ENCODE measurements around the gene DRC1. TPM values are rescaled to one million over a fixed set of nuclear protein-coding genes. Genes with fewer than 3 reads are reported as not detected.

The DRC1 gene
- total RNA-seq, 1 donor, result not detected

DNA sequence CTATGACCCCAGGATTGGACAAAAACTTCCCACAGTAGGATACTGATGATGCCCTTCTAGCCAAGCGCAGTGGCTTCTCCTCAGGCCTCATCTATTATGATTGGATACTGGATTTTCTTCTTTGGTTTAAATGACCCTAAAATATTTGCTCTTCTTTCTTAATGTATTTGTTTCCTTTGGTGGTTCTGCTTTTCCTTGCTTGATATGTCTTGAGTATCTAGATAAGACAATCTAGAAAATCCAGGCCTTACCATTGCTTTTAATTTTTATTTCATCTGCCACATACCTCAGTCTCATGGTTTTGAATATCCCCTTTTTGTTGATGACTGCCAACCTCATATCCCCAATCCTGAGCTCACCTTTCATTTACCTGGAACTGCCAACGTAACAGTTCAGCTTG is 40.6 kb downstream of the DRC1 start:
- DNase-seq (ENCODE audit: low read depth in 2 of 3, low spot score in 2 of 3), result peak in 1 of 3 donors; percentile 41

DNA sequence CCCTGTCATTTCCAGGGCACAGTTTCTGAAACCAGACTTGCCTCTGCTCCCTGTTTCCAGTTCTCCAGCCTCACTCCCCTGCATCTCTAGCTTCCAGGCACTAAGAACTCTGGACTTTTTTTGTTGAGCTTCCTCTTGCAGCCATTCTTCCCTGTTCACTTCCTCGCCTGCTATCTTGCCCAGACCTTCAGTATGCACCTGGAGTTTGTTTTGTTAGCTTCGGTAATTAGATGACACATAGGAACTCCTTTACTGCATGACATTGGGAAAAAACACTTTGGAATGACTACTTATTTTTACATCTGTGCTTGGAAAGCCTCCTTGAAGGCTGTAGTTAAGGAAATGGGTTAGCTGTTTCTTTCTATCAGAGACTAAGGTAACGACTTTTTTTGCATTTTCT is 41.0 kb downstream of the DRC1 start:
- no peak for DNase-seq (ENCODE audit: low read depth in 2 of 3, low spot score in 2 of 3)

DNA sequence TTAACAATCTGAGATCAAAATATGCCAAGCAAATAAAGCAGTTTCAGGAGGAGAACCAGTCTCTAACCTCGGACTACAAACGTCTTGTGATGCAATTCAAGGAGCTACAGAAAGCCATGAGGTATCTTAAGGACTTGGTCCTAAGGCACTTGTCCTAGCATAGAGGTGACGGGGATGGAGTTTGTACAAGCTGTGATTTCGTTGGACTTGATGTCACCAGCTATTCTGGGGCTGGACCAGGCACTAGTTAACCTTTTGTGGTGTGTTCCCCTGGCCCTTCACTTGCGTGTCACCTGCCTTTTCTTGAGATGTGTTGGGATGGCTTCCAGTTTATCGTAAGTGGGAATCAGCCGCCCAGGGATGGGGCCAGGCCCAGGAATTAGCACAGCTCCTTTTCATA is 42.5 kb downstream of the DRC1 start:
- DNase-seq (ENCODE audit: low read depth in 2 of 3, low spot score in 2 of 3), result no peak

DNA sequence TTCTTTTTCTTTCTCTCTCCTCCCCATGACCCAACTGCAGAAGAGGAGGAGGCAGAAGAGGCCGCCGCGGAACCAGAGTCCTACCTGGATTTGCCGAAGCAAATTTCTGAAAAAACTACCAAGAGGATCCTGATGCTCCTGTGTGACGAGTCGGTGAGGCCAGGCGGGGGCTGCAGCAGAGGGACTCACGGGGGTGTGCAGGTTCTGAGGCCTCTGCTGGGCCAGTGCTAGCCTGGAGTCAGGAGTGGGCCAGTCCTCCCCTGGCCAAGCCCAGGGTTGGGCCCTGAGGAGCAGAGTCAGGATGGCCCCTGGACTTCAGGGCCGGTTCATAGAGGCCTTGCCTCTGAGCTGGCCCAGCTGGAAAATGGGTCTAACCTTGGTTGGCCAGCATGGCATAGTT is 46.9 kb downstream of the DRC1 start:
- DNase-seq (ENCODE audit: low read depth in 2 of 3, low spot score in 2 of 3), result no peak

DNA sequence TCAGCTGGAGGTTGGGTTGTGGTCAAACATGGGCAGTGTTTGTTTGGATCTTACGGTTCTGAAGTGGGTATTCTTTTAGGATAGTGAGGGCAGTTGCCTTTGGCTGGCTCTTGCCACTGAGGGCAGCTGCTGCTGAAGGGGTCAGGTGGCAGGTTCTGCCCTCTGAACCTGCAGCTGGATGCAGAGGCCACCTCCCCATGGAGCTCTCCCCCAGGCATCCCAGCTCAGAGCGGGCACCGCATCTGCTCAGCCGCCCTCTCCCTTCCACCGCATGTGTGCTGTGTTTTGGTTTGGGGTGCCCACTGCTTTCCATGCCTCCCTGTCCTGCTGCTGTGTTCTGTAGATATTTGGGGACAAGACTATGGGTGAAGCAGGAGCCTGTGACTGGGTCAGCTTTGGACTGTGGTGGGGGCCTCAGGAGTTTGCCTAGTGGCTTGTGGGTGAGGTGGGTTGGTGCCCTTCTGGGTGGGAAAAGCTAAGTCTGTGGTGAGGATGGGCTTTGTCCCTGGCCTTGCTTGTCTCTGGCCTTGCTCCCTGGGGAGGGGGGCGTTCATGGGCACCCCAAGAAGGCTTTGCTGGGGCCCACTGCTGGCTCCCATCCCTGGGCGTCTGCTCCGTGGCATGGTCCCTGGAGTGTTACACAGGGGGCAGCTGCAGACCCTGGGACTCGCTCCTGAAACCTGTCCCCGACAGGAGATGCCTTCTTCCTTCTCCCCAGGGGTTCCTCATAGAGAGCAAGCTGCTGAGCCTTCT is 47.7 kb downstream of the DRC1 start:
- DNase-seq (ENCODE audit: low read depth in 2 of 3, low spot score in 2 of 3), result no peak

DNA sequence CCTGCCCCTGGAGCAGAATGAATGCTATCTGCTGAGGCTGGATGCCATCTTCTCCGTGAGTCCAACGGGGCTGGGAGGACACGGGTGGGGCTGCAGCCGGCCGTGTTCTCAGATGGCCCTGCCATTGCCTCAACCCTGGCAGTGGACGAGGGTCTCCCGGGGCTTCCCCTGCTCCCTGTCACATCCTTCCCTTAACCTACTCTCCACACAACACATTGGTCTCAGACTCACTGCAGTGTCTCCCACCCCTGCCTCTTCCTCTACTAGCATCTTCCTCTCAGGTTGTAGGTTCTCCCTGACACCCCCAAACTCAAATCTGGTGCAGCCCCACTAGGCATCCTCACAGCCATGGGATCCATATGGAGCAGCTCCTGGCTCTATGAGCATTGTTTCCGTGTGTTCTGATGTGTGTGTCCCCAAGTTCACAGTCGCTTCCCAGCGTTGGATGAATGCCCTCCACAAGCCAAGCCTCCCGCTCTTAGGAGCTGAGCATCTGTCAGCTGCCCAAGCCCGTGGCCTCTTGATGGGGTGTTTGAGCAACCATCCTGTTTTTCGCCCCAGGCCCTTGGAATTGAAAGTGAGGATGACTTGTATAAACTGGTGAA is 48.4 kb downstream of the DRC1 start:
- DNase-seq (ENCODE audit: low read depth in 2 of 3, low spot score in 2 of 3), result no peak

DNA sequence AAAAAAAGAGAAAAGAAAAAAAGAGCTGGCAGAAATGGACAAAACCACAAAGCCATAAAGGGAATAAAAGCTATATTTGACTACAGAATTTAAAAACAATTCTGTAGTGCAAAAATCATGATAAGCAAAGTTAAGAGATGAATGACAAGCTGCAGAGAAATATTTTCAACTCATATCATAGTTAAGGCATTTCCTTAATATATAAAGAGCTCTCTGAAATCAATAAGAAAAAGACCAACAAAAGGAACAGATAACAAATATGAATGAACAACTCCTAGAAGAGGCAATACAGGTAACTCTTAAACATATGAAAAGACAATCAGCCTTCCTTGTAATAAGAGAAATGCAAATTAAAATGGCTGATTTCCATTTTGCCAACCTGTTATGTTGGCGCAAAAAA is 50.0 kb downstream of the DRC1 start:
- no peak for DNase-seq (ENCODE audit: low read depth in 2 of 3, low spot score in 2 of 3)

DNA sequence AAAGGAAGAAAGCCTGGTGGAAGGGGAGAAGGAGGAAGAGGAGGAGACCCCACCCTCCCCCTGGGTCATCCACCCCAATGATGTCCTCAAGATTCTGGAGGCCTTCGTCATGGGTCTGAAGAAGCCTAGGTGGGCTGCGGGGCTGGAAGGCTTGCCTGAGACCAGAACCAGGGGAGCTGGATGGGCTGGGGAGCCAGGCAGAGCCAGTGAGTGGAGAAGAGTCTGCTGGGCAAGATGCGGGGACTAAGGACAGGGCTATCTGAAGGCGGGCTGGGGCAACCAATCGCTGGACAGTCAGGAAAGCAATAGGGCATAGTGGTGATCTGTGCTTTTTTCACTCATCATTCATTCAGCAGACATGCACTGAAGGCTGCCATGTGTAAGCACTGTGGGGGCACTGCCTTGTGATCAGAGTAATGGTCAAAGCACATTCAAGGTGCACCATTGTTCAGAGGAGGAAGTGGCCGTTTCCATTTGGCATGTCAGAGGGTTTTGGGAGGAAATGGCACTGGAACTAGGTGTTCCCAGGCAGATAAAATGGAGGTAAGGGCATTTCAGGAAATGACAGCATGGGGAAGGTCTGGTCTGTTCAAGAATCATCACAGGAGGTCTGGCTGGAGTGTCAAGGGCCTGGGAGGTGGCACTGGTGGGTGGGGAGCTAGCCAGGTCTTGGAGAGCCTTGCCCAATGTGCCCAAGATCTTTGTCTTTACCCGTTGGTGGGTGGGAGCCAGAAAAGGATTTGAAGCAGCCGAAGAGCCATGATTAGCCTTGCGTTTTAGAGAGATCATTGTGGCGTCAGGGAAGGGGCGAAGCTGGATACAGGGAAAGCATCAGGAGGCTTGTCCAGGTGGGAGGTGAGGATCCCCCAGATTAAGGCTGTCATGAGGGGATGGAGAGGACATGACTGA is 52.0 kb downstream of the DRC1 start:
- no peak for DNase-seq (ENCODE audit: low read depth in 2 of 3, low spot score in 2 of 3)

DNA sequence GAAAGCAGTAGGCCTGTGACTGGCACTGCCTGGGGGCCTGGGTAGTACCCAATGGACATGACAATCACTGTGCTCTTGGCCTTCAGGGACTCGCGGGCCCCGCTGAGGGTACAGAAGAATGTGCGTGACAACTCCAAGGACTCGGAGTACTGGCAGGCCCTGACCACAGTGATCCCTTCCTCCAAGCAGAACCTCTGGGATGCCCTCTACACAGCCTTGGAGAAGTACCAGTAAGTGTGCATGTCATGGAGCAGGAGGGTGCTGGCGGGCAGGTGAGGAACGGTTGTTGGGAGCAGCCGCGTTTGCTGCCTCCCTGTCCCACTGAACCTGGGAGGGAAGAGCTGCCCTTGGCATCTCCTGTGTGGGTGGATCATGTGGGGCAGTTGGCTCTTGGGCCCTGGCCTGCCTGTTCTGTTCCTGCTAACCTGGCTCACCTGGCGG is 52.9 kb downstream of the DRC1 start:
- DNase-seq (ENCODE audit: low read depth in 2 of 3, low spot score in 2 of 3), result no peak

DNA sequence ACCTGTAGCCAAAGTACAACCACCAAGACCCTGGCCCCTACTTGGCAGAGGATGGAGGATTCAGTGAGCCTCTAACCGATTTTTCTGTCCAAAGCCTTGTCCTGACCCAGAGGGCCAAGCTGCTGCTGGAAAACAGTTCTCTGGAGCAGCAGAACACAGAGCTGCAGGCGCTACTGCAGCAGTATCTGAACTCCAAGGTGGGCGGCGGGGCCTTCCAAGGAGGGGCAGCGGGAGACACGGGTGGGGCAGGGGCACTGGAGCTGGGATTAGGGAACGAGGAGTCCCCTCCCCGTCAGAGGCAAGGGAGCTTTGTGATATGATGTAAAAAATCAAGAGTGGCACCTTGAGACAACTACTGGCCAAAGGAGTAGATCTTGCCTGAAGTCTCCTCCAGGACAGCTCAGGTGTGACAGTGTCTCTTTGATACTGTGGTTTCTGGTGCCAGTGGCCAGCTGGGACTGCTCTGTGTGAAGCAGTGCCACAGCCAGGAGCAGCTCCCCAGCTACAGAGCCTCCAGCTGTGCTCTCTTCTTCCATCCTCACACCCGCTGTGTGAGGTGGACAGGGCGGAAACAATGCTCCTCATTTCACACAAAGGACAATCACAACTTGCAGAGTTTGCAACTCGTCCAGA is 53.4 kb downstream of the DRC1 start:
- no peak for DNase-seq (ENCODE audit: low read depth in 2 of 3, low spot score in 2 of 3)

DNA sequence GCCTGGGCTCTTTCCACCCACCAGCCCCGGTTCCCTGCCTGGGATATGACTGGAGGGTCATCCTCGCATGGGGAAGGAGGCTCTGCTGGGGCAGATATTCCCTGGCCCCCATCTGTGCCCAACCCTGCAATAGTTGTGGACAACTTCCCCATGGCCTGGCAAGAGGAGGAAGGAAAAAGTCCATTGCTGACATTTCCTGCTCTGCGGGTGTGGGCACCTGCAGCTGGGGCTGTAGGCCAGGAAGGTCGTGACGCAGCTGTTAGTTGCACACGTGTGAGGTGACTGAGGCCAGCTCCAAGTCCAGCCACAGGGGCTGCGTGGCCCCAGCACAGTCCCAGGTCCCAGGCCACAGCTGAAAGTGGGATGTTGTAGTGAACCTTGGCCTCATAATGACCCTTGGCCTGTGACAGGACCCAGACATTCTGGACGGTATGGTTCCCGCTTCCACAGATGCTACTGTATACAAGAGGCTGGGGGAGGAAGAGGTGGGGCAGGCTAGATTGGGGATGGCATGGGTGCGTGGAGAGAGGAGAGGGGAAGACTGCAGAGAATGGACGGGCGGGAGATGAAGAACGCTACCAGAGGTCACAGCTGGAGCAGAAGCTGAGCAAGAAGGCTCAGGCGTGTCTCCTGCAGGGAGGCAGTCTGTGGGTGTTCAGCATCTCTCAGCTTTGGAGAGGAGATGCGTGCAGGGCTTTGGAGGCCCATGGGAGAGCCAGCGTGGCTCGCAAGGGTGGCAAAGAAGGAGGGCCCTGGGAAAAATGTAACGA is 54.1 kb downstream of the DRC1 start:
- peak in 1 of 3 donors; percentile 31 for DNase-seq (ENCODE audit: low read depth in 2 of 3, low spot score in 2 of 3)

DNA sequence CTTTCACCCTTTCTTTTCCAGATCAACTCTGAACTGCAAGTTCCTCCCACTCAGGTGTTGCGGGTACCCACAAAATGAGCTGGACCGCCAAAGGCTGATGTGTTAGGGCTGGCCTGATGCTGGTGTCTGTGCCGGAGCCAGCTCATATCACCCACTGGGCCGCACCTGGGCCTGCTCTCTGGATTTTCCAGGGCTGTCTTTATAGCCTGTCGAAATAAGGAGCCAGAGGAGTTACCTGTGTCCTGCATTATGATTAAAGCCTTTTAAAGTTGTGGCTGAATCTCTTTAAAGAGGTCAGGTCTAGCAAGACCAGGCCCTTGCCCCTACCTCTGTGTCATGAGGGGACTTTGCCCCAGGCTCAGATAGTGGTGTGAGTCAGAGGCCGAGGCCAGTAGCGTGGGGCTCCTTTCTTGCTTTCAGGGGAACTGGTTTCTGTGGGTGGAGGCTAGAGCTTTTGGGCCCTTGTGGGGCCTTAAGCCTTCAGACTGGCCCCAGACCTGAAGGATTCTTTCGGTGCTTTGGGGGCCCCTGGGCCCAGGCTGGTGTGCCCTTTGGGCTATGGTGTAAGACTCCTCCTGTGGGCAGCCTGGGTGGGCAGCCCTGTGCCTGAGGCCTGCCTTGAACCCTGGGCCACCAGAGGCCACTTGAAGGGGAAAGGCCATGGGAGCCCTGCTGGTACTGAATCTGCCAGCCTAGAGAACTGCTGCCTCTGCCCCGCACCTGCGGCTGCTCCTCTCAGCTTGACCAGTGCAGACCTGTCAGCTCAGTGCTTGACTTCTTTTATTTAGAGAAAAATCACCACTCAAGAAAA is 54.9 kb downstream of the DRC1 start:
- DNase-seq (ENCODE audit: low read depth in 2 of 3, low spot score in 2 of 3), result no peak

DNA sequence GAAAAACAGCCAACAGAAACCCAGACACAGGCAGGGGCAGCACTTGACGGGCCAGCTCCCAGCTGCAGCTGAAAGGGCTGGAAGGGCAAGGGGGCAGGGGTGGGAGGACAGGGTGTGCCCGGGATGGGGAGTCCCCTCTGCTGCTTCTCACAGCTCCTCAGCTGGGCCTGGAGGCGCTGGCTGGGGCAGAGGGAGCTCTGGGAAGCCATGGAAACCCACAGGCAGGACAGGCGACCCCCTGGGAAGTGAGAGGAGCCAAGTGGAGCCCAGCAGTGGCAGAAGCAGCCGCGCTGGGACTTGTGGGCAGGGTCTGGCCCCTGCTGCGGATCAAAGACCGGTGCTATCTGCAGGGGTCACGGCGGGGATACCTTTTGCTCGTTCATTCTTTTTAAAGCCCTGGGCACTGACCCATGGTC is 55.5 kb downstream of the DRC1 start:
- DNase-seq (ENCODE audit: low read depth in 2 of 3, low spot score in 2 of 3), result no peak

DNA sequence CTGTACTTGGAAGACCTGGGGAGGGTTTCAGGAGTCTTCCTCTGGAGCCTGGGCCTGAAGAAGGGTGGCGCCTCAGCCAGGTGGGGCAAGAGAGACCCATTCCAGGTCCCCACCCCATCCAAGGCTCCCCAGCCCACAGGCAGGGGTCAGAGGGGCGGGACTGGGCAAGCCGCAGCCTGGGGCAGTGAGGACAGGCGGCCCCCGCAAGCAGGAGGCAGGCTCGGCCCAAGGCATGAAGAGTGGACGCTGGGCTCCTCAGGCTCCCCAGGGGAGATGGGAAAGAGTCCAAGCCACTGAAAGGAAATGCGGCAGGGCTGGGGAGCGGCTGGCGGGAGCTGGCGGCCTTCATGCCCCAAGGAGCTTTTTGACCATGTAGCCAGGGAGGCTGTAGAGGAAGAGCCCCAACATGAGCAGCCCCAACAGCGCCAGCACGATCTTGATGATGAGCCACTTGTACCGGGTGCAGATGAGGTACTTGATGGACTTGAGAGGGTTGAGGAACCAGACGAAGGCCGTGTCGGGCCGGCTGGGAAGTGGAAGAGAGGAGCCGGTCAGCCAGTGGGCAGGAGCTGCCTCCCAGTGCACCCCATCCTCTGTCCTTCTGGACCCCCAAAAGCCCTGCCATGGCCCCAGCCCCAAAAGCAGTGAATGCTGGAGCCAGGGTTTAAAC is 56.1 kb downstream of the DRC1 start:
- no peak for DNase-seq (ENCODE audit: low read depth in 2 of 3, low spot score in 2 of 3)

DNA sequence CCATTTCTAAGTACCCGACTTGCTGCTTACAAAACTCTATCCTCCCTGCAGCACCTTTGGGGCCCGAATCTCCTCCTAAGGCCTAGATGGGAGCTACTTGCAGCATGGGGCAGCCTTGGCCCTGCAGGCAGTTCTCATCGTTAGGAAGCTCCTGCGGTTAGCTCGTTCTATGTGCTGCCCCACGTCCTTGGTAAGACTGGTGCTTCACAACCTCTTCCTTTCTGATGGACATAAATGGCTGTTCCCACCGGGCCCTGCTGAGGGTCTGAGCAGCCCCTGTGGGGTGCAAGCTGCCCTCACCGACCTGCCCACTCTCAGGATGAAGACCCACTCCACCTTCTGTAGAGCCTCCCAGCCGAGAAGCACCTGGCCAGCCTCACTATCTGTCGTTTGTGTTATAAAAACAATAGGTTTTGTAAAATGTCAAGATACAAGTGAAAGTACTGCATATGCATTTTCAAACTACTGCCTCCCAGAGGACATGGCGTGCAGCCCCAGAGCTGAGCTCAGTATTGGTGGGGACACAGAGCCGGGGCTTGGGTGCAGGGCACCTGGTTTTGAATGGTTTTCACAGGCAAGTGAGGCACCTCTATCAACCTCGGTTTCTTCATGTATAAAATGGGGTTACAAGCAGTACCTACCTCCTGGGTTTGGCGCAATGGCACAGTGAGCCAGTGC is 56.8 kb downstream of the DRC1 start:
- no peak for DNase-seq (ENCODE audit: low read depth in 2 of 3, low spot score in 2 of 3)

DNA sequence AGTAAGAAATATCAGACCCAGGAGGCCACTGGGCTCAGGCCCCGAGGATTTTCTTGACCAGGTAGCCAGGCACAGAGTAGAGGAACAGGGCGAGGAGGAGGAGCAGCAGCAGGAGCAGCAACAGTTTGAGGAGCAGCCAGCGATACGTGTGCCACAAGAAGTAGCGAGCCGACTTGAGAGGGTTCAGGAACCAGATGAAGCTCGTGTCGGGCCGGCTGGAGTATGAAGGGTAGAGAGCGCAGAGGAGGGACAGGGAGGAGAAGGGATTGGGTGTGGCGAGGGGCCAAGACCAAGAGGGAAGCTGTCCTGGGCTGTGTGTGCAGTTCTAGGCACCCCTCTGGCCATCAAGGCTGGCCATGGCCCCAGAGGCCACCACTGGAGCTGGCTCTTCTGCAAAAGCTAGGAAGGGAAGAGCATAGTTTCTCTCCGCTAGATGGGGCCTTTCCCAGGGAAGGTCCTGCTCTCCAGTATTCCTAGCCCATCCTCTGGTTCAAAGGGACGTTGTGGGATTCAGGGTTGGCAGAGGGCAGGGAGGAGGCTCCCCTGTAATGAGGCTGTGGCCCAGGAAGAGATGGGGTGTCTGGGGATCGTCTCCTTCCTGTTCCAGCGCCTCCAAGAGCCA is 58.4 kb downstream of the DRC1 start:
- no peak for DNase-seq (ENCODE audit: low read depth in 2 of 3, low spot score in 2 of 3)

DNA sequence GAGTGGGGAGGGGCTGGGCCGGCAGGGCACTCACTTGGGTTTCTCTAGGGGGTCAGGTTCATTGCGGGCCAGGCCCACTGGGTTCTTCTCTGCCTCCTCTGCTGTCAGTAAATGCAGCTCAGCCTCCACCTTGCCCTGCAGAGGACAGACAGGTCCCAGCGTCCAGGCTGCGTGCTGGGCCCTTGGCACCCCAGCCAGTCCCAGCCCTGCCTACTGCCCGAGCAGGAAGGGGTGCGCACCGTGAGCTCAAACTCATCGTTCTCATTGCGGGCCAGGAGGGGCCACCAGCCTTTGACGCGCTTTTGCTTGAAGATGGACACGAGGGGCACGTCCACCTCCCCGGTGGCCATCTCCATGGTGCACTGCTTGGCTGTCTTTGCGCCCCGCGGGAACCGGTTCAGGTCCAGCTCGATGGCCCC is 58.9 kb downstream of the DRC1 start:
- no peak for DNase-seq (ENCODE audit: low read depth in 2 of 3, low spot score in 2 of 3)

DNA sequence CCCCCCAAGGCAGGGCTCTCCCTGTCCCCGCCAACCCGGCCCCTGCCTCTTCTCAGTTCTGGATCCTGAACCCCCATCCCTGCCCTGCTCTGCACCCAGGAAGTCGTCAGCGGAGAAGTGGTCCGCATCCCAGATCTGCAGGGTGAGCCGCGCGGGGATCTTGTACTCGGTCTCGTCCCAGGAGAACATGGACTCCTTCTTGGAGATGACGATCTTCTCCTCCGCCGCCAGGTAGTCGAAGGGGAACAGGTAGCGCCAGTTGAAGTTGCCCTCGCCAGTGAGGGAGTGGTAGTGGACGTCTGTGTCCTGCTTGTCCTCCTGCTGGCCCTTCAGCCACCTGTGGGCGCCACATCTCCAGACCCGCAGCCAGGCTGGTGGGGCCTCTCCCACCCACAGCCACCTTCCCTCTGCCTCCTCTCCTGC is 59.9 kb downstream of the DRC1 start:
- no peak for DNase-seq (ENCODE audit: low read depth in 2 of 3, low spot score in 2 of 3)

Data from hematopoietic multipotent progenitor cell (in vitro differentiated cells).